ENCODE measurements around the gene BCL11B.

BCL11B gene

GRCh38 chr14:99155173-99156089, 116.6 kb downstream of the BCL11B start:
- DNase-seq = peak; percentile 29

DNA sequence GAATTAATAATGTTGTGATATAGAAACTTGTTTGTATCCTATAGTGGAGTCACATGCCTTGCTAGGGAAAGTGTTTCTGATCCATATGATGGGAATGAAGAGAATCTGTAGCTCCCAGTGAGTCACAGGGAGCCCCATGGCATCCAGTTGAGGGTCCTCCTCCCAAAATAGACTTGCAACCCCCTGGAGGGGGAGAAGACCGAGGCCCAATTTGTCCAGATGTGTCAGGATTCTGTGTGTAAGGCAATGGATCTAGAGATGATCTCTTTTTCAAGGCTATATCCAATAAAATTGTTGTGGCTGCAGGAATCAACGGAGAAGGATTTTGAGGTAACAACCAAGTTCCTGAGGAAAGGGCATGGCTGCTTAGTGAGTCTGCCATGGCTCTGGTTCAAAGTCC, 121.8 kb downstream of the BCL11B start:
- no peak for DNase-seq

- no peak for DNase-seq
Observed at GRCh38 chr14:99148861-99149610, 123.0 kb downstream of the BCL11B start.

DNA sequence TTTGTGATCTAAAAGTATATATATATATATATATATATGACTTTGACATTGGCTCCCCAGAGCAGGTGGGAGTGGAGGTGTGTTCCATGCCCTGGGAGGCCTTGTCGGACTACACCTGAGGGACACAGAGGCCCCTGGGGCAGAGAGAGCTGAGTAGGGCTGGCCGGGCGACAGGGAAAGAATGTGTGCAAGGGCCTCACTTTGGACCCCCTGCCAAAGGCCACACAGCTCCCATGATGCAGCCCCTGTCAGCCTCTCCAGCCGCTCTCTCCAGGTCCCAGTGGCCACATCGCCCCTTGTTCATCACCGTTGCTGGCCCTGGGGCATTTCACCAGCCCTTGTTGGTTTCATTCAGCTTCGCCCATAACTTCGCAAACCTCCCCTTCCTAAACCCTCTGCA, 123.9 kb downstream of the BCL11B start:
- DNase-seq = no peak

- no peak for DNase-seq
Observed at GRCh38 chr14:99147366-99147740, 124.6 kb downstream of the BCL11B start.

DNA sequence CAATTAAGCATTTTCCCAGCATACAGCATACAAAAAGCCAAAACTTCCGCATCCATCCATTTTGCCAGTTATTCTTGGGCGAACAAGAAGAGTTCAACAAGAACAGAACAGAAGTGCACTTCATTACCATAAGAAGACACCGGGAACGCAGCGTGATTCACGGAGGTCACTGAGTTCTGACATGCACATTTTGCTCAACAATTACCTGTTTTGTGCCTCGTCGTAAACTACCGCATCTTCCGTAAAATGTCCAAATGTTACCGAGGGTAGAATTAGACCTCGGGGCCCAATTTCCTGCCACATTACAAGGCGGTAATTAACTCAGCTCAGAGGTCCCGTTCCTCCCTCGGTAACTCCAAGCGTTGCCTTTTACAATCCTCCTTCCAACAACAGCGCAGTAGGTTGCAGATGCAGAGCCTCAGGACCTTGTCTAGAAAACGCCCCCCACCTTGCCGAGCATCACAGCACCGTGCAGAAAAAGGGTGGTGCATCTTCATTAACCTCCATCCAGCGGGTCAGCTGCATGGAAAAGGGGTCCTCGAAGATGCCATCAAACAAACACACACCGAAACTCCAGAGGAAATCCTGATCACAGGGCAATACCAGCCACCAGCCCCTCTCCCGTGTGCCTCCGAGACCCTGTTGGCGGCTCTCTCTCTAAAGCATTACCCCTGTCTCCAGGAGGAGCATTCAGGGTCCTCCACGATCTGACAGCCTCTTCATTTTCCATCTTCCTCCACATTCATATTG, 125.2 kb downstream of the BCL11B start:
- no peak for DNase-seq

GRCh38 chr14:99145307-99145706, 126.7 kb downstream of the BCL11B start:
- DNase-seq = no peak

- no peak for DNase-seq
Observed at GRCh38 chr14:99143793-99144192, 128.2 kb downstream of the BCL11B start.

- DNase-seq = no peak
Observed at GRCh38 chr14:99143126-99143525, 128.9 kb downstream of the BCL11B start.

DNA sequence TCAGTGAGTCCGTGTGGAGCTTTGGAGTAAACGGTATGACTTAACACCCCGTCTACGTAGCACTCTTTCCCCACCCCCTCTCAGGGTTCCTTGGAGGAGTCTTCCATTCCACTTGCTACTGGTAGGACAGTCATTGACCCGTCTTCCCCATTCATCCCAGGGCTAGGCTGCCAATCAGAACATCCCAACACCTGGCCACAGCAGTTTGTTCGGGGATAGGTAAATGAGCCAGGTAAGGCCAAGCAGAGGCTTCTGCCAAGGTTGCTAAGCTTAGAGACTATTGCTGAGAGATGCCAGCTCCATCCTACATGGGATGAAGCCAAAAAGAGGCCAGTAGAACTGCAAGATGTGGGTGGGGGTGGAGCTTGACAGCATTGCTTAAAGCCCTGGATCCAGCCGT, 130.8 kb downstream of the BCL11B start:
- DNase-seq = no peak

DNA sequence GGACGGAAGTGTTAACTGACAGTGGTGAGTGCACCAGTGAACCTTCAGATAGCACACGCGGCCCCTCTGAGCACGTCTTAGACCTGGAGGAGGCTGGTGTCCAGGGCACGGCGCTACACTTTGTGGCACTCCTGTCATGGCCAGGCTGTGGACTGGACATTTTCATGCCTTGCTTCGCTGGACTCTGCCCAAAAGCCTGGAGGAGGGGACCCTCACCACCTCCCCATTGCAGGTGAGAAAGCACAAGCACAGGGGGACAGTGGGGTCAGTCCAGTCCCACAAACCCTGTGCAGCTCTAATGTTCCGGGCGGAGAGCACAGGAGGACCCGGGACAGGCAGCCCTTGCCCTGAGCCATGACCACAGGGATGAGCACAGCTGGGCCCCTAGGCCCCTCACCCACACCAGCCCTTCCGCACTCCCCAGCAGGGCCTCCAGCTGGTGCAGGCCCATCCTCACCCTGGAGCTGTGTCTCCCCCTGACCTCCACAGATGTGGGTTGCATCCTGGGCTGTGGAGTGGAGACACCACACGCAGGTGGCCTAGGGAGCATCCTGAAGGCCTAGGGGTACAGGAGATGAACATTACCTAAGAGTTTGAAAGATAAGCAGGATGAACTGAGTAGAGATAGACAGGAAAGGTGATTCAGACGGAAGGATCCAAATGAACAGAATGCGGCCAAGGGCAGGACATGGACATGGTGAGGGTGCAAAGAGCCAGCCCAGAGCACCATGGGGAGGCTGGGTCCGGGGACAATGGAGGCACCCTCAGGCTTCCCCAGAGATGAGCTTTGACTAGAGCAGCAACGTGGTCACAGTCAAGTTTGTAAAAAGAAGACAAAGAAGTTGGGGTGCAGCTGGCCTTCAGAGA, 132.8 kb downstream of the BCL11B start:
- DNase-seq = no peak

DNA sequence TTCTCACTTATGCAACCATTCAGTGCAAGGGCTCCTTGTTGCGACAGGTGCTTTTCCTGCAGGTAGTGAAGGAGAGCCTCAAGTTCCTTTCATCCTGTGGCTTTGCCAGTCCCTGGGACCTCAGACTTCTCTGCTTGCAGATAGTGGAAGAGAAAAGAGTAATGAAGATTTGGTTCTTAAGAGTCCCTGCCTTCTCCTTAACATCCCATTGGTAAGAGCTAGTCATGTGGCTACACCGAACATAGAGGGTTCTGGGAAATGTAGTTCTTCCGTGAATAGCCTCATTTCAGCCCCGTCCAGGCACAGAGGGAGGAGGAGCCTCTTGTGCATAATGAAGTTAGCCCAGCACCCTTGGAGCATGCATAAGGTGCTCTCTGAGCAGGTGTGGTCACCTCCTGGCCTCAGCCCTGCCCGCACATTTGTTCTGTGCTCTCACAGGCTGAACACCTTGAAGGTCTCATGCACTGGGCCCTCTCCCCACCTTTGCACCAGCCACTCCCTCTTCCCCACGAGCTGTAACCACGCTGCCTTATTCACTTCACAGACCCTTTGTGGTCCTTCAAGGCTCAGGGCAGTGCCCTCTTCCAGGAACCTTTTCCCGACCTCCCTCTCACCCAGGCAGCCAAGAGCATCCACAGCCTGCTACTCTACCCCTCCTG, 134.0 kb downstream of the BCL11B start:
- no peak for DNase-seq

DNA sequence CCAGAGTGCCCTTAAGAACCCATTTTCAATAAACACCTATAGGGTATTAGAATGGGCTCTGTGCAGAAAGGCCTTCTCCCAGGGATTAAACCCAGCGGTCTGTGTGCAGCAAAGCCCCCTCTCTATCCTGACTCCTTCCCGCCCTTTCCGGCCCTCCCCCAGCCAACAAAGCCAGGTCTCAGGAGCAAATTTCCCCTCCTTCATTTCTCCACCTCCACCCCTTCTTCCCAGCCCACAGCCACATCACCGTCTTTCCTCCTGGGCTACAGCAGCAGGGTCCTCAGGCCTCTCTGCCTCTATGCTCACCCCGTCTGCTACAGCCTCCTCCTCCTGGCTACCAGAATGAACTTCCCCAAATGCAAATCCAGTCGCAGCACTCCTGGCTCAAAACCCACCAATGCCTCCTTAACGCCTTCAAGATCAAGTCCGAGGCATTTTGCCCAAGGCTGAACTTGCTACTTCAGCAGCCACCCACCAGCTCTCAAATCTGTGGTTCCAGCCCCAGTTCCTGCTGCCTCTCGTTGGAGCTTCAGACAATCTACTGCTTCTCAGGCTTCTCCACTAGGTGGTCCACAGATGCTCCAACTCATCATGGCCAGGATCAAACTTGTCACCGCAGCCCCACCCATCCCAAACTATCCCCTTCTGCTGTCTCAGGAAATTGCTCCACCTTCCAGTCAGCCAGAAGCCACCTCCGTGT, 134.8 kb downstream of the BCL11B start:
- DNase-seq = no peak

GRCh38 chr14:99136401-99136800, 135.6 kb downstream of the BCL11B start:
- no peak for DNase-seq

GRCh38 chr14:99136047-99136400, 136.0 kb downstream of the BCL11B start:
- DNase-seq = no peak

GRCh38 chr14:99134516-99135046, 137.4 kb downstream of the BCL11B start:
- DNase-seq = no peak

DNA sequence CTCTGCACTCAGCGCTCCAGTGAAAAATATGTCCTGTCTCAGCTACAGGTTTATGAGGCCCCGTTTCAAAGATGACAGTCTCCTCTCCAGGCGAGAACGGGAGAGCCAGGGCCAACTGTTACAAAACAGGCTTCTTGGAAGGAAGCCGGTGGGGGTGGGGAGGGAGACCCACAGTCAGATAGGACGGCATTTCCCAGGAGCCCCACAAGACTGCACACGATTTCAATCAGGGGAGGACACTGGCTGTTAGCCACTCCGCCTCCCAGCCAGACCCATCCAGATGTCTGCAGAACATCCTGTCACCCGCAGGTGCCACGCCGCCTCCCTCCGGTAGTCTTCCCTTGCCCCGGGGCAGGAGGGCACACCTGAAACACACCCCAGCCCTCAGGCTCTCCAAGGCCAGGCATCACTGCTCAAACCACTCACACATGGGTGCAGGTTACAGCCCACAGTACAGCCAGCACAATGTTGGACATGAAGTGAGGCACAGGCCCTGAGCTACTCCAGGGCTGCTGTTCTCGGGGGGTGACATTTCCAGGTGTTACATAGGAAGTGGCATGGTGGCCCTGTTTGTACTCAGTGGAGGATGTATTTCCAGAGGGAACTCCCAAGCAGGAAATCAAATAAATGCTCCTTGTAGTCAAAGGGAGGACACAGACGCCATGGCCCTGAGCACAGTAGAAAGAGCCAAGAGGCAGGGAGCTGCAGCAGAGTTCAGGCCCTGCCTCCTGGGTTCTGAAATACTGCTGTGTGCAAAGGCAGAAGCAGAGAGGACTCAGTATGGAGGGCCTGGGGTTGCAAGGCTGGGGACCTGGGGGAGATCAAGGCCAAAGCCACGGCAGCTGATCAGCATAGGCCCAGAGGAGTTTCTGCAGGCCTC, 138.1 kb downstream of the BCL11B start:
- DNase-seq = peak; percentile 34

DNA sequence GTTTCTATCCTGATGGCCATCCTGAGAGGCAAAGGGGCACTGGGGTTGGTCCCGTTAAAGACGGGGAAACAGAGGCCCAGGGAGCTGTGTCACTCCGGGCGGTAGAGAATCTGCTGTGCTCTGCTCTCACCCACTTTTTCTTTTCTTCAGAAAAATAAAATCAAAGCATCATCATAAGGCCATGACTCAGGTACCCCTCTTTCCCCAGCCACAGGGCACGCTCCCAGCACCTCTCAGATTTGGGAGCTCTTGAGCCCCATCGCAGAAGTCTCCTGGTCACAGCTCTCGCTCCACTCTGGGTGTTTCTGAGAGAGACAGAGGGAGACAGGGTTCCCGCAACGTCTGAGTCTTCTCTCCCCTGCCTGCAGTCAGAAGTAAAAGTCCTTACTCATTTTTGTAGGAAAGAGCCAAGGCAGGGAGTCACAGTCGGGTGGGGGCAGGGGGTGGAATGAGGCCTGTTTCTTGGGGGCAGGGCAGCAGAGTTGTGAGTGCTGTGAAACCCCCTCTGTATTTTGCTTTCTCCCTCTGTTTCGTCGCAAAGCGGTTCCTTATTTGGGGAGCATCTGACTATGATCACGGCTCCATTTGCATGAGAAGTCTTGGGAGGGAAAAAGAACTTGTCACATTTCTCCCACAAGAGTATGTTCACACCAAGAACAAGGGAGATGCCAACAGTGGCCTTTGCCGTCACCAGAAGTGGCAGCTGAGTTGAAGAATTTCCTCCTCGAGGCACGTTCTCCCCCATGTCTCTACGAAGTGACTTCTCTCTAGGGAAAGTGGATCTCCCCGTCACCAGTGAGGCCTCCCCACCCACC, 139.0 kb downstream of the BCL11B start:
- peak; percentile 38 for DNase-seq

GRCh38 chr14:99131632-99132271, 140.2 kb downstream of the BCL11B start:
- no peak for DNase-seq

All from fibroblast of upper back skin (primary cell).